Ishikawa (cell line): ENCODE data around the gene ZNF132.

Source experiments
- CEBPB ChIP-seq: IDR thresholded peaks from 2 replicates; pipeline ENCODE4 v1.6.1; 2012
- CREB1 ChIP-seq: IDR thresholded peaks from 2 replicates; pipeline ENCODE4 v1.6.1; 2012; ENCODE audit warnings: low read depth
- EGR1 ChIP-seq: IDR thresholded peaks from 2 replicates; pipeline ENCODE4 v1.6.1; 2012
- EP300 ChIP-seq: IDR thresholded peaks from 2 replicates; pipeline ENCODE4 v1.6.1; 2012; ENCODE audit warnings: borderline replicate concordance
- FOXM1 ChIP-seq: IDR thresholded peaks from 2 replicates; pipeline ENCODE4 v1.6.1; 2012; ENCODE audit warnings: low read depth, borderline replicate concordance
- NFIC ChIP-seq: IDR thresholded peaks from 2 replicates; pipeline ENCODE4 v1.6.1; 2012
- RAD21 ChIP-seq: IDR thresholded peaks from 2 replicates; pipeline ENCODE4 v1.6.1; 2012; ENCODE audit warnings: low read depth
- REST ChIP-seq: IDR thresholded peaks from 2 replicates; pipeline ENCODE4 v1.6.1; 2012; ENCODE audit warnings: low read depth, mild to moderate bottlenecking
- TAF1 ChIP-seq: IDR thresholded peaks from 2 replicates; pipeline ENCODE4 v1.6.1; 2012; ENCODE audit warnings: low read depth, mild to moderate bottlenecking
- TCF12 ChIP-seq: IDR thresholded peaks from 2 replicates; pipeline ENCODE4 v1.6.1; 2012; ENCODE audit warnings: low read depth
- TEAD4 ChIP-seq: IDR thresholded peaks from 2 replicates; pipeline ENCODE4 v1.6.1; 2012
- YY1 ChIP-seq: IDR thresholded peaks from 2 replicates; pipeline ENCODE4 v1.6.1; 2012; ENCODE audit warnings: low read depth
- ZBTB7A ChIP-seq: IDR thresholded peaks from 2 replicates; pipeline ENCODE4 v1.6.1; 2012; ENCODE audit warnings: low read depth
- TF ChIP-seq, protein P1 (sequence below): IDR thresholded peaks from 2 replicates; pipeline ENCODE4 v1.6.1; 2012

GRCh38 chr19:58428617-58429016, 11.3 kb downstream of the ZNF132 start:
- no peak for TF ChIP-seq EP300
- TF ChIP-seq YY1: no peak
- TF ChIP-seq CREB1: no peak
- TF ChIP-seq NFIC: no peak
- no peak for TF ChIP-seq RAD21
- TF ChIP-seq ZBTB7A: no peak
- TF ChIP-seq TEAD4: no peak
- TF ChIP-seq FOXM1: no peak
- no peak for TF ChIP-seq TAF1
- no peak for TF ChIP-seq CEBPB
- TF ChIP-seq, protein P1, sequence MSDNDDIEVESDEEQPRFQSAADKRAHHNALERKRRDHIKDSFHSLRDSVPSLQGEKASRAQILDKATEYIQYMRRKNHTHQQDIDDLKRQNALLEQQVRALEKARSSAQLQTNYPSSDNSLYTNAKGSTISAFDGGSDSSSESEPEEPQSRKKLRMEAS: no peak
- TF ChIP-seq REST: no peak
- no peak for TF ChIP-seq TCF12
- TF ChIP-seq EGR1: no peak
